HepG2 (cell line): ENCODE results near the gene OGFOD3. TPM values are rescaled to one million over a fixed set of nuclear protein-coding genes. Genes with fewer than 3 reads are reported as not detected.

ENCODE experiments used
- ATAD3A ChIP-seq: sonication (generic); formaldehyde crosslinking; IDR thresholded peaks from 2 replicates; pipeline ENCODE4 v1.4.0; 2020; ENCODE audit warnings: missing genetic modification reagents
- CCAR2 ChIP-seq: fragments of 200-400 bp; formaldehyde crosslinking; optimal IDR thresholded peaks from 2 replicates; pipeline ENCODE3; 2018; ENCODE audit warnings: low read depth, mild to moderate bottlenecking, low read length, moderate library complexity
- MBNL3 ChIP-seq: fragments of 250-450 bp; sonication (Bioruptor Pico); conservative IDR thresholded peaks from 2 replicates; pipeline ENCODE4 v1.8.0; 2022; ENCODE audit warnings: mild to moderate bottlenecking, inconsistent platforms
- MEIS1 ChIP-seq: sonication (generic); formaldehyde crosslinking; IDR thresholded peaks from 2 replicates; pipeline ENCODE4 v1.9.0; 2021; ENCODE audit warnings: mild to moderate bottlenecking, missing genetic modification reagents, moderate library complexity, borderline replicate concordance
- NAIF1 ChIP-seq: sonication (generic); formaldehyde crosslinking; IDR thresholded peaks from 2 replicates; pipeline ENCODE4 v1.5.0; 2020; ENCODE audit warnings: mild to moderate bottlenecking, missing genetic modification reagents, borderline replicate concordance
- NFE2L1 ChIP-seq: sonication (generic); formaldehyde crosslinking; IDR thresholded peaks from 2 replicates; pipeline ENCODE4 v1.4.0; 2020; ENCODE audit warnings: missing genetic modification reagents, mild to moderate bottlenecking, borderline replicate concordance
- PHB2 ChIP-seq: fragments of 450-650 bp; IDR thresholded peaks from 2 replicates; pipeline ENCODE4 v1.6.1; 2018; ENCODE audit not compliant: partially characterized antibody
- SMAD1 ChIP-seq: sonication (generic); formaldehyde crosslinking; IDR thresholded peaks from 2 replicates; pipeline ENCODE4 v1.4.0; 2020; ENCODE audit warnings: missing genetic modification reagents, low read depth, mild to moderate bottlenecking, borderline replicate concordance
- ZFP90 ChIP-seq: sonication (generic); formaldehyde crosslinking; IDR thresholded peaks from 2 replicates; pipeline ENCODE4 v1.8.0; 2022; ENCODE audit warnings: missing genetic modification reagents, mild to moderate bottlenecking, inconsistent platforms, borderline replicate concordance
- ZKSCAN8 ChIP-seq: IDR thresholded peaks from 2 replicates; pipeline ENCODE4 v1.6.1; 2016; ENCODE audit warnings: borderline replicate concordance, missing genetic modification reagents, missing compliant biosample characterization
- ZNF296 ChIP-seq: sonication (generic); formaldehyde crosslinking; conservative IDR thresholded peaks from 2 replicates; pipeline ENCODE4 v1.5.0; 2020; ENCODE audit warnings: mild to moderate bottlenecking, missing genetic modification reagents
- ZNF331 ChIP-seq: sonication (generic); formaldehyde crosslinking; IDR thresholded peaks from 2 replicates; pipeline ENCODE4 v1.4.0; 2020; ENCODE audit warnings: missing genetic modification reagents
- ZSCAN12 ChIP-seq: sonication (generic); formaldehyde crosslinking; IDR thresholded peaks from 2 replicates; pipeline ENCODE4 v1.9.0; 2021; ENCODE audit warnings: mild to moderate bottlenecking, missing genetic modification reagents
- polyA plus RNA-seq, 8 experiments: library from polyadenylated mRNA; depleted of rRNA in 3 of 8; stranded (reverse) in 7 of 8; unstranded in 1 of 8; fragments of >200 nt; fragmentation: Illumina TruSeq in 4 of 8; extraction: Trizol in 4 of 8; gene quantifications; 2 replicates each; pipeline versions ENCODE4 v1.2.1 to v1.2.3, GENCODE V29; 2011 to 2016; ENCODE audit warnings: low read depth in 4 of 8, missing spikeins in 1 of 8, mixed read lengths in 1 of 8; ENCODE audit not compliant: insufficient read depth in 1 of 8
- total RNA-seq, 5 experiments: library from RNA; depleted of rRNA; stranded (reverse); fragments of >200 nt; fragmentation: Illumina TruSeq; extraction: Trizol; gene quantifications; 2 replicates each; pipeline ENCODE4 v1.2.3, GENCODE V29; 2016; ENCODE audit warnings: low read depth in 1 of 5
- TF ChIP-seq, protein P1 (sequence below): fragments of 450-650 bp; IDR thresholded peaks from 2 replicates; pipeline ENCODE4 v1.6.1; 2017
- TF ChIP-seq, protein P2 (sequence below): sonication (generic); formaldehyde crosslinking; IDR thresholded peaks from 2 replicates; pipeline ENCODE4 v1.5.0; 2020; ENCODE audit warnings: missing genetic modification reagents
- TF ChIP-seq, protein P3 (sequence below): sonication (generic); formaldehyde crosslinking; IDR thresholded peaks from 2 replicates; pipeline ENCODE4 v1.8.0; 2022; ENCODE audit warnings: missing genetic modification reagents, mild to moderate bottlenecking, moderate library complexity, borderline replicate concordance
- TF ChIP-seq, protein P4 (sequence below): sonication (generic); IDR thresholded peaks from 2 replicates; pipeline ENCODE4 v1.6.1; 2016; ENCODE audit warnings: low read depth, borderline replicate concordance
- TF ChIP-seq, protein P5 (sequence below): IDR thresholded peaks from 2 replicates; pipeline ENCODE4 v1.6.1; 2016
- TF ChIP-seq, protein P6 (sequence below): sonication (generic); formaldehyde crosslinking; IDR thresholded peaks from 2 replicates; pipeline ENCODE4 v1.5.1; 2020; ENCODE audit warnings: mild to moderate bottlenecking, moderate library complexity, missing genetic modification reagents

Gene OGFOD3
- total and polyA plus RNA-seq, 2 of the 13 experiments (the other 11 are each of a cell fraction or from before 2014, with no cell fraction given) = 40.0 to 42.1 TPM

DNA sequence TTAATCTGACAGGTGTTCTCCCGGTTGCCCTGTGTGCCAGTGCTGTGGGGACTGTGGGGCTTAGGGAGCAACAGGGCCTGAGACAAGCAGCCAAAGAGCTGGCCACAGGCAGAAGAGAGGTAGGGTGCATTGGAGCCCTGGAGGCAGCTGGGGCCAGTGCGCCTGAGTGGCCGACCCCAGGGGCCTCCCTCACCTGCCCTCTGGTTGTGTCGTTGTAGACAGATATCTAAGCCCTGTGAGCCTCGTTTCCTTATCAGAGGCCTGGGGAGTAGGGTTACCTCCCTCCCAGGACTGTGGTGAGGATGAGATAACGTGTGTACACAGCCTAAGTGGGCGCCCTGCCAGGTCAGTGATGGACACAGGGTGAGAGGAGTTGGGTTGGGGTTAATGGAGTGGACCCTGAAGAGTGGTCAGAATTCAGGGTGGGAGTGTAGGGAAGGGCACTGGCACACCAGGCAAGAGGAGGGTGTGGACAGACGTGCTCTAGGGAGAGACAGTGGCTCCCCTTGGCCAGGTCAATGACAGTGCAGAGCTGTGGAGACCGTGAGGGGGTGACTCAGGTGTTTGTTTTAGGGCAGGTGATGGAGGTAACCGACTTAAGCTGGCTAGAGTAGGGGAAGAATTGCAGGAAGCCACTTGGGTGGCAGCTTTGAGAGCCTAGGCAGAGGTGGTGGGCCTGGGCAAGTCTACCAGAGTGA is 43.6 kb upstream of the OGFOD3 start (continued):
- TF ChIP-seq, protein P1, sequence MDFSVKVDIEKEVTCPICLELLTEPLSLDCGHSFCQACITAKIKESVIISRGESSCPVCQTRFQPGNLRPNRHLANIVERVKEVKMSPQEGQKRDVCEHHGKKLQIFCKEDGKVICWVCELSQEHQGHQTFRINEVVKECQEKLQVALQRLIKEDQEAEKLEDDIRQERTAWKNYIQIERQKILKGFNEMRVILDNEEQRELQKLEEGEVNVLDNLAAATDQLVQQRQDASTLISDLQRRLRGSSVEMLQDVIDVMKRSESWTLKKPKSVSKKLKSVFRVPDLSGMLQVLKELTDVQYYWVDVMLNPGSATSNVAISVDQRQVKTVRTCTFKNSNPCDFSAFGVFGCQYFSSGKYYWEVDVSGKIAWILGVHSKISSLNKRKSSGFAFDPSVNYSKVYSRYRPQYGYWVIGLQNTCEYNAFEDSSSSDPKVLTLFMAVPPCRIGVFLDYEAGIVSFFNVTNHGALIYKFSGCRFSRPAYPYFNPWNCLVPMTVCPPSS = no peak
- TF ChIP-seq, protein P2, sequence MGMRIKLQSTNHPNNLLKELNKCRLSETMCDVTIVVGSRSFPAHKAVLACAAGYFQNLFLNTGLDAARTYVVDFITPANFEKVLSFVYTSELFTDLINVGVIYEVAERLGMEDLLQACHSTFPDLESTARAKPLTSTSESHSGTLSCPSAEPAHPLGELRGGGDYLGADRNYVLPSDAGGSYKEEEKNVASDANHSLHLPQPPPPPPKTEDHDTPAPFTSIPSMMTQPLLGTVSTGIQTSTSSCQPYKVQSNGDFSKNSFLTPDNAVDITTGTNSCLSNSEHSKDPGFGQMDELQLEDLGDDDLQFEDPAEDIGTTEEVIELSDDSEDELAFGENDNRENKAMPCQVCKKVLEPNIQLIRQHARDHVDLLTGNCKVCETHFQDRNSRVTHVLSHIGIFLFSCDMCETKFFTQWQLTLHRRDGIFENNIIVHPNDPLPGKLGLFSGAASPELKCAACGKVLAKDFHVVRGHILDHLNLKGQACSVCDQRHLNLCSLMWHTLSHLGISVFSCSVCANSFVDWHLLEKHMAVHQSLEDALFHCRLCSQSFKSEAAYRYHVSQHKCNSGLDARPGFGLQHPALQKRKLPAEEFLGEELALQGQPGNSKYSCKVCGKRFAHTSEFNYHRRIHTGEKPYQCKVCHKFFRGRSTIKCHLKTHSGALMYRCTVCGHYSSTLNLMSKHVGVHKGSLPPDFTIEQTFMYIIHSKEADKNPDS = no peak
- TF ChIP-seq ZNF296 (CRISPR knock-in tag) (peak; percentile 76; the same call in 1 of the 2 replicates), ZFP90 (CRISPR knock-in tag) (peak; percentile 48; the same call in 1 of the 2 replicates), MEIS1 (no peak; the same call in 1 of the 2 replicates), PHB2 (no peak), ZKSCAN8 (CRISPR knock-in tag) (no peak), ZSCAN12 (CRISPR knock-in tag) (no peak), MBNL3 (no peak), ATAD3A (no peak), CCAR2 (no peak), NAIF1 (no peak), ZNF331 (CRISPR knock-in tag) (peak; percentile 75; the same call in 1 of the 2 replicates), SMAD1 (no peak), NFE2L1 (CRISPR knock-in tag) (no peak; the same call in 1 of the 2 replicates)
- TF ChIP-seq, protein P3, sequence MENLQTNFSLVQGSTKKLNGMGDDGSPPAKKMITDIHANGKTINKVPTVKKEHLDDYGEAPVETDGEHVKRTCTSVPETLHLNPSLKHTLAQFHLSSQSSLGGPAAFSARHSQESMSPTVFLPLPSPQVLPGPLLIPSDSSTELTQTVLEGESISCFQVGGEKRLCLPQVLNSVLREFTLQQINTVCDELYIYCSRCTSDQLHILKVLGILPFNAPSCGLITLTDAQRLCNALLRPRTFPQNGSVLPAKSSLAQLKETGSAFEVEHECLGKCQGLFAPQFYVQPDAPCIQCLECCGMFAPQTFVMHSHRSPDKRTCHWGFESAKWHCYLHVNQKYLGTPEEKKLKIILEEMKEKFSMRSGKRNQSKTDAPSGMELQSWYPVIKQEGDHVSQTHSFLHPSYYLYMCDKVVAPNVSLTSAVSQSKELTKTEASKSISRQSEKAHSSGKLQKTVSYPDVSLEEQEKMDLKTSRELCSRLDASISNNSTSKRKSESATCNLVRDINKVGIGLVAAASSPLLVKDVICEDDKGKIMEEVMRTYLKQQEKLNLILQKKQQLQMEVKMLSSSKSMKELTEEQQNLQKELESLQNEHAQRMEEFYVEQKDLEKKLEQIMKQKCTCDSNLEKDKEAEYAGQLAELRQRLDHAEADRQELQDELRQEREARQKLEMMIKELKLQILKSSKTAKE (CRISPR knock-in tag) = no peak; the same call in 1 of the 2 replicates
- TF ChIP-seq, protein P4, sequence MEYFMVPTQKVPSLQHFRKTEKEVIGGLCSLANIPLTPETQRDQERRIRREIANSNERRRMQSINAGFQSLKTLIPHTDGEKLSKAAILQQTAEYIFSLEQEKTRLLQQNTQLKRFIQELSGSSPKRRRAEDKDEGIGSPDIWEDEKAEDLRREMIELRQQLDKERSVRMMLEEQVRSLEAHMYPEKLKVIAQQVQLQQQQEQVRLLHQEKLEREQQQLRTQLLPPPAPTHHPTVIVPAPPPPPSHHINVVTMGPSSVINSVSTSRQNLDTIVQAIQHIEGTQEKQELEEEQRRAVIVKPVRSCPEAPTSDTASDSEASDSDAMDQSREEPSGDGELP = peak; percentile 57; the same call in 1 of the 2 replicates
- TF ChIP-seq, protein P5, sequence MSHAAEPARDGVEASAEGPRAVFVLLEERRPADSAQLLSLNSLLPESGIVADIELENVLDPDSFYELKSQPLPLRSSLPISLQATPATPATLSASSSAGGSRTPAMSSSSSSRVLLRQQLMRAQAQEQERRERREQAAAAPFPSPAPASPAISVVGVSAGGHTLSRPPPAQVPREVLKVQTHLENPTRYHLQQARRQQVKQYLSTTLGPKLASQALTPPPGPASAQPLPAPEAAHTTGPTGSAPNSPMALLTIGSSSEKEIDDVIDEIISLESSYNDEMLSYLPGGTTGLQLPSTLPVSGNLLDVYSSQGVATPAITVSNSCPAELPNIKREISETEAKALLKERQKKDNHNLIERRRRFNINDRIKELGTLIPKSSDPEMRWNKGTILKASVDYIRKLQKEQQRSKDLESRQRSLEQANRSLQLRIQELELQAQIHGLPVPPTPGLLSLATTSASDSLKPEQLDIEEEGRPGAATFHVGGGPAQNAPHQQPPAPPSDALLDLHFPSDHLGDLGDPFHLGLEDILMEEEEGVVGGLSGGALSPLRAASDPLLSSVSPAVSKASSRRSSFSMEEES (CRISPR knock-in tag) = 0 out of 2 replicates have a peak, but pooled peaks have one; percentile 23
- TF ChIP-seq, protein P6, sequence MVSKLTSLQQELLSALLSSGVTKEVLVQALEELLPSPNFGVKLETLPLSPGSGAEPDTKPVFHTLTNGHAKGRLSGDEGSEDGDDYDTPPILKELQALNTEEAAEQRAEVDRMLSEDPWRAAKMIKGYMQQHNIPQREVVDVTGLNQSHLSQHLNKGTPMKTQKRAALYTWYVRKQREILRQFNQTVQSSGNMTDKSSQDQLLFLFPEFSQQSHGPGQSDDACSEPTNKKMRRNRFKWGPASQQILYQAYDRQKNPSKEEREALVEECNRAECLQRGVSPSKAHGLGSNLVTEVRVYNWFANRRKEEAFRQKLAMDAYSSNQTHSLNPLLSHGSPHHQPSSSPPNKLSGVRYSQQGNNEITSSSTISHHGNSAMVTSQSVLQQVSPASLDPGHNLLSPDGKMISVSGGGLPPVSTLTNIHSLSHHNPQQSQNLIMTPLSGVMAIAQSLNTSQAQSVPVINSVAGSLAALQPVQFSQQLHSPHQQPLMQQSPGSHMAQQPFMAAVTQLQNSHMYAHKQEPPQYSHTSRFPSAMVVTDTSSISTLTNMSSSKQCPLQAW = peak; percentile 44; the same call in 1 of the 2 replicates
